IMR-90 (cell line): ENCODE data around the gene TTC23. TPM values are rescaled to one million over a fixed set of nuclear protein-coding genes. Genes with fewer than 3 reads are reported as not detected.

Experiments used
- ATAC-seq: fragments of 200-7000 bp; cut with Tn5 transposase; 2 replicates; pipeline ENCODE4 v1.9.1; 2020; ENCODE audit warnings: low read depth, mild to moderate bottlenecking, moderate library complexity
- BruUV-seq: library from RNA; stranded (reverse); fragments of 400-500 nt; replicated peaks from 2 replicates; lab custom pipeline; 2021; lab: Mats Ljungman, UMichigan
- CTCF ChIA-PET: fragments of 300-600 bp; formaldehyde crosslinking; extraction: SDS; loops from one replicate; lab custom pipeline; 2021; ENCODE audit warnings: antibody characterized with exemption; lab: Yijun Ruan, JAX
- POLR2A ChIA-PET: fragments of 300-600 bp; sonication (Branson Sonifier 250); formaldehyde crosslinking; loops from one replicate; lab custom pipeline; 2022; ENCODE audit warnings: antibody characterized with exemption; ENCODE audit not compliant: unreplicated experiment; lab: Charles Lee
- DNase-seq: peaks from one replicate; pipeline ENCODE4 v3.0.0; 2013
- H2AFZ ChIP-seq: replicated peaks from 2 replicates; pipeline ENCODE3; 2013; ENCODE audit warnings: low read length, mild to moderate bottlenecking; ENCODE audit not compliant: poor library complexity
- H2AK5ac ChIP-seq: 2 replicates; pipeline ENCODE4 v1.6.1; 2013; ENCODE audit warnings: low read depth, low read length, inconsistent platforms
- H2AK9ac ChIP-seq: replicated peaks from 2 replicates; pipeline ENCODE3; 2013; ENCODE audit warnings: mild to moderate bottlenecking, low read depth, low read length, moderate library complexity; ENCODE audit not compliant: poor library complexity
- H2BK120ac ChIP-seq: 2 replicates; pipeline ENCODE4 v1.6.1; 2013; ENCODE audit warnings: low read depth, low read length, inconsistent platforms
- H2BK15ac ChIP-seq: 3 replicates; pipeline ENCODE4 v1.6.1; 2013; ENCODE audit warnings: low read depth, low read length, inconsistent platforms
- H2BK20ac ChIP-seq: 2 replicates; pipeline ENCODE4 v1.6.1; 2013; ENCODE audit warnings: low read depth, mild to moderate bottlenecking, inconsistent platforms, low read length, moderate library complexity
- H2BK5ac ChIP-seq: 2 replicates; pipeline ENCODE4 v1.6.1; 2013; ENCODE audit warnings: mild to moderate bottlenecking, low read depth, low read length, inconsistent platforms; ENCODE audit not compliant: poor library complexity, severe bottlenecking
- H3K14ac ChIP-seq: replicated peaks from 2 replicates; pipeline ENCODE4 v1.6.1; 2013; ENCODE audit warnings: low read depth, low read length, inconsistent platforms
- H3K18ac ChIP-seq: 2 replicates; pipeline ENCODE4 v1.6.1; 2013; ENCODE audit warnings: low read depth, low read length, control low read depth
- H3K23ac ChIP-seq: 2 replicates; pipeline ENCODE4 v1.6.1; 2013; ENCODE audit warnings: low read depth, low read length, inconsistent platforms
- H3K27ac ChIP-seq: 2 replicates; pipeline ENCODE4 v1.5.1; 2013; ENCODE audit warnings: mild to moderate bottlenecking, control low read depth, low read length; ENCODE audit not compliant: insufficient read depth
- H3K27me3 ChIP-seq: 2 replicates; pipeline ENCODE4 v1.6.1; 2013; ENCODE audit warnings: low read length; ENCODE audit not compliant: control insufficient read depth, insufficient read depth
- H3K36me3 ChIP-seq: 2 replicates; pipeline ENCODE4 v1.6.1; 2013; ENCODE audit warnings: low read length, mixed read lengths; ENCODE audit not compliant: control insufficient read depth, insufficient read depth
- H3K4ac ChIP-seq: 2 replicates; pipeline ENCODE4 v1.6.1; 2013; ENCODE audit warnings: low read depth, low read length, inconsistent platforms
- H3K4me1 ChIP-seq: 2 replicates; pipeline ENCODE4 v1.6.1; 2013; ENCODE audit warnings: low read length, mixed read lengths; ENCODE audit not compliant: control insufficient read depth, insufficient read depth
- H3K4me2 ChIP-seq: 2 replicates; pipeline ENCODE4 v1.6.1; 2013; ENCODE audit warnings: low read depth, mild to moderate bottlenecking, control low read depth, low read length, moderate library complexity
- H3K4me3 ChIP-seq: 2 replicates; pipeline ENCODE4 v1.5.1; 2013; ENCODE audit warnings: low read depth, mild to moderate bottlenecking, control low read depth, low read length, moderate library complexity; ENCODE audit not compliant: insufficient read depth
- H3K56ac ChIP-seq: 2 replicates; pipeline ENCODE4 v1.6.1; 2013; ENCODE audit warnings: low read length, inconsistent platforms; ENCODE audit not compliant: insufficient read depth; ENCODE audit errors: extremely low read depth
- H3K79me1 ChIP-seq, 2 experiments: 2 replicates each; pipeline ENCODE4 v1.6.1; 2013; ENCODE audit warnings: low read length in 2 of 2, inconsistent platforms in 1 of 2, low read depth in 1 of 2
- H3K9ac ChIP-seq: 2 replicates; pipeline ENCODE4 v1.6.1; 2013; ENCODE audit warnings: low read depth, low read length, control low read depth
- H3K9me1 ChIP-seq: 2 replicates; pipeline ENCODE4 v1.6.1; 2013; ENCODE audit warnings: low read length, inconsistent platforms; ENCODE audit not compliant: insufficient read depth
- H3K9me3 ChIP-seq: 2 replicates; pipeline ENCODE4 v1.6.1; 2013; ENCODE audit warnings: low read length; ENCODE audit not compliant: control insufficient read depth, insufficient read depth
- H4K20me1 ChIP-seq: 2 replicates; pipeline ENCODE4 v1.6.1; 2013; ENCODE audit warnings: low read length, inconsistent platforms; ENCODE audit not compliant: insufficient read depth
- H4K5ac ChIP-seq: 2 replicates; pipeline ENCODE4 v1.6.1; 2013; ENCODE audit warnings: mild to moderate bottlenecking, low read depth, low read length, control low read depth
- H4K8ac ChIP-seq, 2 experiments: 2 replicates each; pipeline ENCODE4 v1.6.1; 2013; ENCODE audit warnings: low read depth in 2 of 2, low read length in 2 of 2, control low read depth in 1 of 2, inconsistent platforms in 1 of 2
- H4K91ac ChIP-seq: 2 replicates; pipeline ENCODE4 v1.6.1; 2013; ENCODE audit warnings: low read depth, low read length, inconsistent platforms; ENCODE audit not compliant: insufficient read depth
- MAFK ChIP-seq: IDR thresholded peaks from 2 replicates; pipeline ENCODE4 v1.6.1; 2012; ENCODE audit warnings: low read depth, low read length, improper control_type of control experiment
- RFX5 ChIP-seq: IDR thresholded peaks from 2 replicates; pipeline ENCODE4 v1.8.0; 2012; ENCODE audit warnings: low read depth, mild to moderate bottlenecking, low read length, moderate library complexity
- WGBS, 2 experiments: methylation state at CpG; one replicate each; pipeline versions ENCODE4 v1.1.5 to v1.1.7; 2013; ENCODE audit warnings: missing lambda C conversion rate in 2 of 2; ENCODE audit not compliant: insufficient read length in 1 of 2; ENCODE audit errors: extremely low coverage in 2 of 2; 5-methylcytosine and 5-hydroxymethylcytosine counted together
- dilution Hi-C: fragments of 300-500 bp; cut with HindIII; formaldehyde crosslinking; loops from one replicate; pipeline ENCODE4 v1.14.3; 2018; ENCODE audit warnings: low sequenced_read_pairs; ENCODE audit not compliant: unreplicated experiment
- in situ Hi-C: fragments of 300-500 bp; cut with MboI; formaldehyde crosslinking; loops from 3 replicates; pipeline ENCODE4 v1.14.3; 2019; ENCODE audit warnings: low sequenced_read_pairs, inconsistent platforms, mixed read lengths
- intact Hi-C: fragments of 100-400 bp; cut with micrococcal nuclease; formaldehyde crosslinking; loops from 2 replicates; pipeline ENCODE4 v1.10.0; 2022
- polyA plus RNA-seq, 3 experiments: library from polyadenylated mRNA; depleted of rRNA; stranded (reverse); fragments of >200 nt; gene quantifications; 2 replicates each; pipeline ENCODE4 v1.2.3, GENCODE V29; 2012; ENCODE audit warnings: low replicate concordance in 1 of 3
- total RNA-seq: library from RNA; depleted of rRNA; stranded (reverse); fragments of >200 nt; gene quantifications from 2 replicates; pipeline ENCODE4 v1.2.3, GENCODE V29; 2012

Gene TTC23
- total and polyA plus RNA-seq, 2 of the 4 experiments (the other 2 are of a cell fraction): 7.8 to 29.8 TPM

- Histone ChIP-seq H4K91ac (no peak overlapping the region; the same call in 1 of the 2 replicates), H2BK120ac (peak overlapping the region; percentile 38; the same call in 1 of the 2 replicates), H3K4ac (peak overlapping the region; percentile 64), H2BK20ac (peak overlapping the region; percentile 33; the same call in 1 of the 2 replicates), H4K5ac (no peak overlapping the region), H3K14ac (peak overlapping the region; percentile 48; the same call in 1 of the 2 replicates), H3K79me1 (no peaks in the 10 kb centered on the region), H3K4me3 (no peak overlapping the region), H3K36me3 (peaks cover 2% of the 10 kb centered on the region; the same call in 1 of the 2 replicates), H3K18ac (no peak overlapping the region), H3K9ac (no peak overlapping the region), H4K20me1 (no peaks in the 10 kb centered on the region), H3K4me2 (no peak overlapping the region), H2BK5ac (no peak overlapping the region), H2AK9ac (no peak overlapping the region), H4K8ac (peak overlapping the region in 1 of 2 experiments; percentile 2; a peak in 1 of 4 replicates), H3K27me3 (no peaks in the 10 kb centered on the region), H3K23ac (peak overlapping the region; percentile 38; the same call in 1 of the 2 replicates), H2AK5ac (no peak overlapping the region), H2BK15ac (no peak overlapping the region), H3K4me1 (peaks cover 3% of the 10 kb centered on the region; the same call in 1 of the 2 replicates), H3K27ac (no peak overlapping the region), H3K56ac (no peak overlapping the region), H3K9me3 (no peaks in the 10 kb centered on the region; the same call in 1 of the 2 replicates), H2AFZ (no peak overlapping the region), H3K9me1 (peaks cover 4% of the 10 kb centered on the region; the same call in 1 of the 2 replicates)
- in situ Hi-C loops (no loop called here), dilution Hi-C loops (no loop called here), intact Hi-C loops (no loop called here)
- no CpG with 5 or more reads among the region's 2 CpGs for WGBS, 2 experiments
- ChIA-PET CTCF (interaction anchor here (0.8 to 1.4 kb wide), 4 partner anchors 15 to 408 kb away, joined by 3 to 11 read pairs (median 4); no protein-coding TSS in a partner anchor), POLR2A (no interaction called here)
- DNase-seq (no peak), ATAC-seq (peak; percentile 49)
- BruUV-seq: no TSS peak
- TF ChIP-seq MAFK (peak; percentile 27; the same call in 1 of the 2 replicates), RFX5 (no peak)
Observed at GRCh38 chr15:99296386-99296785, 47.0 kb upstream of the TTC23 start.
